Activated naive CD8-positive, alpha-beta T cell (primary cell): Measurements from ENCODE around the gene AGPAT4.

Experiments used
- H3K27ac Mint-ChIP-seq: one replicate; pipeline ENCODE4 v1.8.0; 2021; ENCODE audit warnings: mixed read lengths
- H3K27me3 Mint-ChIP-seq: one replicate; pipeline ENCODE4 v1.8.0; 2021; ENCODE audit warnings: mixed read lengths
- H3K36me3 Mint-ChIP-seq: one replicate; pipeline ENCODE4 v1.8.0; 2021; ENCODE audit warnings: mixed read lengths
- H3K4me1 Mint-ChIP-seq: one replicate; pipeline ENCODE4 v1.8.0; 2021; ENCODE audit warnings: low read depth, mixed read lengths
- H3K4me3 Mint-ChIP-seq: one replicate; pipeline ENCODE4 v1.8.0; 2021; ENCODE audit warnings: mild to moderate bottlenecking, mixed read lengths
- H3K9me3 Mint-ChIP-seq: one replicate; pipeline ENCODE4 v1.8.0; 2021; ENCODE audit warnings: low read depth, mixed read lengths

The AGPAT4 gene

DNA sequence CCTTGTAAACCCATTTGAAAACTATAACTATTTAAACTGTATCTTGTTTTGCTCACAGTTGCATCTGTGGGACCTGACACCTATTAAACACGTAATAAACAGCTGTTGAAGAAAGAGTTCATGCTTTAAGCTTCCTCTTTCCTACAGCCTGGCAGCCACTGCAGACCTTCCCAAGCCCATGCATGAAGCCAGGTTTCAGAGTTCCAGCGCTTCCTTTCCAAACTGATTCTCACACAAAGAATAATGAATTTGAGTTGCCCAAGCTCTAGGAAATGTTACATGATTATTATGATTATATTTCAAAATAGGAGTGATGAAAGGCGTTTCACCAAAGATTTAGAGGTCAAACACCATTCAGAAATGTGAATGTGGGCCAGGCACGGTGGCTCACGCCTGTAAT, 3.7 kb downstream of the AGPAT4 start:
- peaks cover 19% of the 10 kb centered on the region for H3K36me3 Mint-ChIP-seq
- H3K9me3 Mint-ChIP-seq: no peaks in the 10 kb centered on the region
- H3K27me3 Mint-ChIP-seq: no peaks in the 10 kb centered on the region
- H3K27ac Mint-ChIP-seq: no peak overlapping the region
- H3K4me1 Mint-ChIP-seq: peaks cover 23% of the 10 kb centered on the region
- H3K4me3 Mint-ChIP-seq: no peak overlapping the region

DNA sequence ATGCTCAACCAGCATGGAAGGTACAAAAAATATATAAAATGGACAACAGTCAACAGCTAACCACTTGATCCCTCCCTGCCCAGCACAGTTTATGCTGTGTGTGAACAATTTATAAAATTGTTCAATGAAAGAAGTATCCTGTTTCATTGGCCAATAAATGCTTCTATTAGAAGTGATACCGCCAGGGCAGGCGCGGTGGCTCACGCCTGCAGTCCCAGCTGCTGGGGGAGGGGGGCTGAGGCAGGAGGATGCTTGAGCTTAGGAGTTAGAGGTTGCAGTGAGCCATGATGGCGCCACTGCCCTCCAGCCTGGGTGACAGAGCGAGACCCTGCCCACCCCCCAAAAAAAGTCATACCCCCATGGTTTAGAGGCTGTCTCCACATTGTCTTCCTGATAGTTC, 4.6 kb downstream of the AGPAT4 start:
- no peak overlapping the region for H3K27ac Mint-ChIP-seq
- H3K4me1 Mint-ChIP-seq: peaks cover 15% of the 10 kb centered on the region
- no peaks in the 10 kb centered on the region for H3K27me3 Mint-ChIP-seq
- H3K4me3 Mint-ChIP-seq: no peak overlapping the region
- H3K9me3 Mint-ChIP-seq: no peaks in the 10 kb centered on the region
- peaks cover 19% of the 10 kb centered on the region for H3K36me3 Mint-ChIP-seq

DNA sequence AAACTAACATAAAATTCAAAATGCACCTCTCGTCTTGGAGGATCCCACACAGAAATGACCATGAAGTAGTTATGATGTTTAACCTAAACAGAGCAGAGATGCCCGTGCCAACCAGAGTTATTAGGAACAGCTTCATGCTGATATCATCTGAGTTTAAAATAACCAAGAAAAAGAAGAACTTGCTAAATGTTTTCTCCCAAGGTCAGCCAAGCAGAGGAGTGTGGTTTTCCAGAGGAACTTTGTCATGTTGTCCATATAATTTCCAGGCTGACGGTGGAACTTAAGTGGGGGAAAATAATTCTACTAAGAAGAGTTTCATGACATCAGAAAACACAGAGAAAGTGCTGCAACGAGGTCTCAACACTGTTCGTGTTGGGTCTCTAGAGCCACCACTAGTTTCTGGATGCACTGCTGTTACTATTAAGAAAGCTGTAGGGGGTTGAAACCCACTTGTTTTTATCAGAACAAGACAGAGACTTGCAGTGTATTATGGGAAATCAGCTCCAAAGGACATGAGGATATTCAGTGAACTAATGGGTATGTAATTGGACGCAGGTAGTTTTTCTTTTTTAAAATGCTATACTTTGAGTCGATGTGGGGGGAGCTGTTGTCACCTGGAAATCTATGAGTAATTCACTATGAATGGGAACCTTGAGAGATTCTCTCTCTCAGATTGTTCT, 5.2 kb downstream of the AGPAT4 start:
- no peaks in the 10 kb centered on the region for H3K27me3 Mint-ChIP-seq
- H3K36me3 Mint-ChIP-seq: peaks cover 19% of the 10 kb centered on the region
- H3K9me3 Mint-ChIP-seq: no peaks in the 10 kb centered on the region
- H3K4me3 Mint-ChIP-seq: no peak overlapping the region
- no peak overlapping the region for H3K27ac Mint-ChIP-seq
- H3K4me1 Mint-ChIP-seq: peaks cover 11% of the 10 kb centered on the region

DNA sequence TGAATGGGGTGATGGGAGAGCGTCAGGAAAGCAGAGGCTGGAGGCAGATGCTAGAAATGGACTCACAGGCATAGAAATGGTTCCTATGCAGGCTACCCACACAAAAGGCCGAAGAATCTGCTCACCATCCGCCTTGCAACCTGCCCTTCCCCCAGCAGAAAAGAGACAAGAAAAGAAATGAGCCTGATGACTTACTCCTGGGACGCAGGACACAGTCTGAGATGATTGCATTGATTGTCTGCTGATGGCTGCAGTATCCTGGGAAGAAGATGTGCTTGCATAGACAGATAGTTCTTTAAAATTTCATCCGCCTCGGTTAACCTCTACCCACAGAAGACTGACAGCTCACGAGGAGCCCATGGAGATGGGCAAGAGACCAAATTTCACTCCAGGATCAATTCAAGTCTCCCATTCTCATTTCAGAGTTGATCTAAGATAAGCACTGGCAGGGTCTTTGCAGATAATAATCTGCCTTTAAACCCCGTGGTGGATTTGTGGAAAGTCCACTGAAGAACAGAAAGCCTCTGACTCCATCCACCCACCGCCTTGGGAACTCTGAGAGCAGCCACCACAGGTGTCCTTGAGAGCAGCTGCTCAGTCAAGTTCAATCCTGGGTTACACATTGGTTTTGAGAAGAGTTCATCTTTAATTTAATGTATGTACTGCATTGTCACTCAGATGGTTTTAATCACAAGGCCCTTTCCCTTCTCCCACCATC, 7.2 kb downstream of the AGPAT4 start:
- H3K27me3 Mint-ChIP-seq: no peaks in the 10 kb centered on the region
- H3K4me3 Mint-ChIP-seq: no peak overlapping the region
- H3K27ac Mint-ChIP-seq: no peak overlapping the region
- no peaks in the 10 kb centered on the region for H3K9me3 Mint-ChIP-seq
- H3K4me1 Mint-ChIP-seq: no peaks in the 10 kb centered on the region
- H3K36me3 Mint-ChIP-seq: peaks cover 19% of the 10 kb centered on the region

DNA sequence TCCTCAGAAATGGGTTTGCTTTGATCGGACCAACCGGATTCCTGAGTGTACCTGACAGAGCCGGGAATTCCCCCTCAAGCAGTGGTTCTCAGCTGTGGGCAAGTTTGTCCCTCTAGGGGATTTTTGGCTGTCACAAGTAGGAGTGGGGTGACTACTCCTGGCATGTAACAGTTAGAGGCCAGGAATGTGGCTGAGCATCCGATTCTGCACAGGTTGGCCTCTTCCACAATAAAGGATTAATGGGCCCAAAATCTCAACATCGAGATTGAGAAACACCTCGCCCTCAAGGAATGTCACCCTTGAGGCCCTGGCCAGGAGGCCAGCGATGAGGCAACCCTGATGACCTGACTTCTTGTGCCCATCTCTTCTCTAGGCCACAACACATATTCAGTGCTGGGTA, 7.9 kb downstream of the AGPAT4 start:
- H3K27ac Mint-ChIP-seq: no peak overlapping the region
- H3K9me3 Mint-ChIP-seq: no peaks in the 10 kb centered on the region
- H3K36me3 Mint-ChIP-seq: peaks cover 15% of the 10 kb centered on the region
- no peaks in the 10 kb centered on the region for H3K27me3 Mint-ChIP-seq
- H3K4me3 Mint-ChIP-seq: no peak overlapping the region
- no peaks in the 10 kb centered on the region for H3K4me1 Mint-ChIP-seq

DNA sequence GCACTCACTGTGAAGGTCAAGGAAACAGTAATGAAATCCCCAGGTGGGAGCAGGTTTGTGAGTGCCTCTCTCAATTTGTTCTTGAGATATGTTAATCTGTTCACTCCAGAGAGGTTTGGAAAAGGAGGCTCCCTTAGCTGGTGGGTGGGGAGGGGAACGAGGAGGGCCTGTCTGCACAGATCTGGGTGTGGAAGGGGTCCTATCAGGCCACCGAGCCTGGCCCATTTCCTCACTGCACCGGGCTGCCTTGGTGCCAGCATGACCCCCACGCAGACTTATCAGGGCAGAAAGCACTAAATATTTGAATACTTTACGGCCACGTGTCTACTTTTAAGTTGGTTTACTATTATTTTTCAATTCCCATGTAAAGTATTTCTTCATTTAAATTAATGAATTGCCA, 8.3 kb downstream of the AGPAT4 start:
- no peaks in the 10 kb centered on the region for H3K4me1 Mint-ChIP-seq
- no peak overlapping the region for H3K4me3 Mint-ChIP-seq
- no peak overlapping the region for H3K27ac Mint-ChIP-seq
- H3K27me3 Mint-ChIP-seq: no peaks in the 10 kb centered on the region
- H3K36me3 Mint-ChIP-seq: peaks cover 14% of the 10 kb centered on the region
- H3K9me3 Mint-ChIP-seq: no peaks in the 10 kb centered on the region

DNA sequence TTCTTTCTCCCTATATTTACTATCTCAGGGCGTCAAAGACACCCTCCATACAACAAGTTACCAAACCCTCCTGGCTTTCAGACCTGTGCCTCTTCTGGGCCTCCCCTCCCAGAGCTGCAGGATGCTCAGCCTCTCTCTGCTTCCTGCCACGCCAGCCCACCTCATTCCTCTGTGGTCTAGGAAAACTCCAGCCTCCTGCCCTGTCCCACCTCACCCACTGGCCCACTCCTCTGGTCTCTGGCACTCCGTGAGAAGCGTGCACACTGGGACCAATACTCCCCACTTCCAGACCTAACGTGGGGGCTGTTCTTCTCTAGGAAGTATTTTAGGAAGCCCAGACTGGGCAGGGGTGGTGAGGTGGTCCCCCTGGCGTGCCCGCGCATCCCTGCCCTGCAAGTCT, 9.7 kb downstream of the AGPAT4 start:
- Mint-ChIP-seq H3K4me3 (no peak overlapping the region), H3K36me3 (peaks cover 8% of the 10 kb centered on the region), H3K27me3 (no peaks in the 10 kb centered on the region), H3K9me3 (no peaks in the 10 kb centered on the region), H3K27ac (no peak overlapping the region), H3K4me1 (no peaks in the 10 kb centered on the region)

DNA sequence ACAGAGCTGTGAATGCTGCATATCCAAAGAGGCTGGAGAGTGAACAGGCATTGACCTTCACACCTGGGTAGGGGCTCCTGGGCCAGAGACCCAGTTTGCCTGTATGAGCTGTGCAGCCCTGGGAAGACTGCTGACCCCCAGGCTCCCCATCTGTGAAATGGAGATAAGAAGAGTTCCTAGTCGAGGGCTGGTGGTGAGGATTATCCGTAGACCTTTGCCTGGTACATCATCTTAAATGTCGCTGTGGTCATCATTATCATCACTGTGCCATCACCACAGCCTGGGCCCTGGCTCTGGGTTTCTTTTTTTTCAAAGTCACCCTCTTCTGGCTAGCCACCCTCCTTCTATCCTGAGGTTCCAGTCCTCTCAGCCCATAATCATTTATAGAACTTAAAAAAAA, 12.0 kb downstream of the AGPAT4 start:
- Mint-ChIP-seq H3K27ac (no peak overlapping the region), H3K9me3 (no peaks in the 10 kb centered on the region), H3K27me3 (no peaks in the 10 kb centered on the region), H3K4me3 (no peak overlapping the region), H3K4me1 (no peaks in the 10 kb centered on the region), H3K36me3 (peaks cover 3% of the 10 kb centered on the region)

DNA sequence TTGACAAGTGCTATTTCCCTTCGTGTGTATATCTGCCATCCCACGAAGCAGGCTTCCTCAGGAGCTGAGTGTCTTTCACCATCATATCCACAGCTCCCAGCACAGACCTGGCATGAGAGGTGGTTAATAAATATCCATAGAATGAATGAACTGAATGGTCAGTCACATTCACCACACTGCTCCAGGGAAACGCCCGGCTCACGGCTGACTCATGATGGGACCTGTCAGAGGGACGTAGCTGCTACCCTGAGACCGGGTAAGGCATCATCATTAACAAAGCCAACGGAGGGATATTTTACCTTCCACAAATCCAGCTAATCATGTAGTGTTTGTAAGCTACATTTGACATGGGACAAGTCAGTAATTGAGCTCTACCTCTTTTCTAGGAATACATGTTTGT, 12.5 kb downstream of the AGPAT4 start:
- Mint-ChIP-seq H3K36me3 (peaks cover 2% of the 10 kb centered on the region), H3K27me3 (no peaks in the 10 kb centered on the region), H3K27ac (no peak overlapping the region), H3K4me3 (no peak overlapping the region), H3K4me1 (no peaks in the 10 kb centered on the region), H3K9me3 (no peaks in the 10 kb centered on the region)

DNA sequence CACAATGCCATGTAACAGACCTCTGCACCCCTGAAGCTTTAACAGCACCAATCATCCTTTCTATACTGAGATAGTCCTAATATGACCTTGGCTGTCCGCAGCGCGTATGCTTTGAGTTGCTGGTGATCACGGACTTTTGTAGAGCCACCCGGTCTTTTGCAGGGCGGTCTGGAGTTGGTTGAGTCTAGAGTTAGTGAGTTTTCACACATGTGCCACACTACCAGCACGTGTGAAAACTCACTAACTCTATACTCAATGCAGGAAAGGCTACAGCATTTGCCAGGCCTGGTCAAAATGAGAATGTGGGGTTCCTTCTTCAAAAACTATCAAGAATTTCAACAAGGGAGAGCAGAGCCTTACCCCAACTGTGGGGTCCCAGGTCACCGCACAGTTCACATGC, 14.6 kb downstream of the AGPAT4 start:
- Mint-ChIP-seq H3K27me3 (no peaks in the 10 kb centered on the region), H3K9me3 (no peaks in the 10 kb centered on the region), H3K4me3 (no peak overlapping the region), H3K27ac (no peak overlapping the region), H3K36me3 (no peaks in the 10 kb centered on the region), H3K4me1 (no peaks in the 10 kb centered on the region)

DNA sequence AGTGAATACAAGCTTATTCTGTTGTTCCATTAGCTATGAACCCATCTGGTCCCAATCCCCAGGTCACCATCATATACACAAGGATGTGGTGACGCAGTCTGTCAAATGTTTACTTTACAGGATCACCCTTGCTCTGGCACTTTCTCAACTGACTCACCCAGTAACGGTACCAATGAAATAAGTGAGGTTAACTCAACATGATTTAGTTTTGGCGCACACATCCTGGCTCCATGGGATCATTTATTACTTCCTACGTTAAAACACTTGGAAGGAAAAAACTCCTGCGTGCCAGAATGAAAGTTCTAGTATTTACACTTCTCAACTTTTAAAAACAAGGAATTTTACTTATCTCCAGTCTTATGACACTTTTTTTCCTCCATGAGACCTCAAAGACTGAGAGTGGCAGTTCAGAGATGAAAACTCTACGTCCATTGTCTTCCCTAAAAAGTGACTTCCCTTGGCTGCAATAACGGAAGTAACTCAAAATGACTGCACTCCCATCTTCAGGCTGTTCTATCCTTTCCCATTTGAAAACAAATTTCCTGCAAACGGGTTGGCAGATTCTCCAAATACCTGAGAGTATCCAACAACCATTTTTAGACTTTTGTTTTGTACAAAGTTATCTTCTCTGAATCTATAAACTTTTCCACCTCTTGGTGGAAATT, 15.9 kb downstream of the AGPAT4 start:
- Mint-ChIP-seq H3K4me1 (no peaks in the 10 kb centered on the region), H3K4me3 (no peak overlapping the region), H3K27ac (no peak overlapping the region), H3K27me3 (no peaks in the 10 kb centered on the region), H3K36me3 (no peaks in the 10 kb centered on the region), H3K9me3 (no peaks in the 10 kb centered on the region)

DNA sequence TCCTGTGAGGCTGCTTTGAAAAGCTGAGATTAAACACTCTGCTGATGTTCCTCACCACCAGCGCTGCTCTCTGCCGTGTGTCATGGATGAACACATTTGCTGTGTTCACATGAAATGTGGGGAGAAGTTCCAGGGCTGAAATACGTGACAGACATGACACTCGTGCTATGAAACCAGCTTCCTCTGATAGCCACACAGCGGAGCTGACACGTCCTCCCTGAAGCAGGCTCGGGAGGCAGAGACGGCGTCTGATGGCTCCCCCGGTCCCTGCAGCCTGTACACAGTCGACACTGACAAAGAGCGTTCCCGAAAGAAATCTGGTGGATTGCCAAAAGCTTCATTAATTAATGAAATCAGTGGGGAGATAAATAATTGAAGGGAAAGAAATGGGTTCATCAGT, 17.5 kb downstream of the AGPAT4 start:
- peaks cover 2% of the 10 kb centered on the region for H3K36me3 Mint-ChIP-seq

DNA sequence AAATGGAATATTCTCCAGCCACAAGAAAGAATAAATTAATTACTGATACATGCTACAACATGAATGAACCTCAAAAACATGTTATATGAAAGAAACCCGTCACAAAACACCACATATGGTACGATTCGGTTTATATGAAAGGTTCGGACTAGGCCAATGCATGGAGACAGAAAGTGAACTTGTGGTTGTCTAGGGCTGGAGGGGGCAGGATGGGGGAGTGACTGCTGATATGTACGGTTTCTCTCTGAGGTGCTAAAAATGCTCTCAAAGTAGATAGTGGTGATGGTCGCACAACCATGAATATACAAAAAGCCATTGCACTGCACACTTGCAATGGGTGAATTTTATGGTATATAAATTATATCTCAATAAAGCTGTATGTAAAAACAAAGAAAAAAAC, 18.3 kb downstream of the AGPAT4 start:
- Mint-ChIP-seq H3K4me3 (no peak overlapping the region), H3K9me3 (no peaks in the 10 kb centered on the region)

More for the DNA sequence above, 17.5 kb downstream of the AGPAT4 start:
- Mint-ChIP-seq H3K4me1 (no peaks in the 10 kb centered on the region), H3K4me3 (no peak overlapping the region), H3K27ac (no peak overlapping the region), H3K27me3 (no peaks in the 10 kb centered on the region), H3K9me3 (no peaks in the 10 kb centered on the region)

DNA sequence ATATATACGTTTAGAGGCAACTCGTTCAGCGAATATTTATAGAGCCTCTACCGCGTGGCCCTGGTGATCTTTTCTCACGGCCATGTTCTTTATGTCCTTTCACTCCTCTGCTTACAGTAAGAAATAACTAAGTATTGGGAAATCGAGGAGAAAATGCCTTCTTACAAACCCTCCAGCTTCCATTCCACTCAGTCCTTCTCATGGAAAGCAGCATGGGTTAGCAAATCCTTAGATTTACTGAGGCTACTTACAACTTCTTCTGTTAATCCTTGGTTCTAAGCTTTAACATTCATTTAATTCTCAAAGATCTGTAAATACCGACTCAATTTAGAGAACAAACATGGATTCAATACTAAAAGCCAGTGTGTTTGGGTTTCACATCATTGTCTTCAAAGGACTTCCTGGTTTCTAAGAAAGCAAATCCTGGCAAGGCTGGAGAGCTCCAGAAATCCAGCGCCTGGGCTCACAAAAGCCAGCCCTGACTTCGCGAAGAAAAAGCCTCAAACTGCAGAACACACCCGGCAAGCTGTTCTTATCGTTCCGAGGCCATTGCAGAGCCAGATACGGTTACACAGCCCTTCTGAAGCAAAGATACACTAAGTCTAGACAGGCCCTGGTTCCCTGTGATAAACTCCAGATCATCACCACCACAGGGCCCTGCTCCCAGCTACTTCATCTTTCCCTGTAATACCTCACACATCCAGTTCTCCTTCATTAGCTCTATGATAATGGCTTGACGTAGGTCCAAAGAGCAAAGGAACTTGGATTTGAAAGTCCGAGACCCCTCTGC, 19.2 kb downstream of the AGPAT4 start:
- Mint-ChIP-seq H3K27me3 (no peaks in the 10 kb centered on the region), H3K9me3 (no peaks in the 10 kb centered on the region), H3K4me3 (no peak overlapping the region), H3K36me3 (peaks cover 2% of the 10 kb centered on the region), H3K4me1 (no peaks in the 10 kb centered on the region), H3K27ac (no peak overlapping the region)

More for the DNA sequence above, 18.3 kb downstream of the AGPAT4 start:
- no peak overlapping the region for H3K27ac Mint-ChIP-seq
- no peaks in the 10 kb centered on the region for H3K4me1 Mint-ChIP-seq
- peaks cover 2% of the 10 kb centered on the region for H3K36me3 Mint-ChIP-seq
- no peaks in the 10 kb centered on the region for H3K27me3 Mint-ChIP-seq

DNA sequence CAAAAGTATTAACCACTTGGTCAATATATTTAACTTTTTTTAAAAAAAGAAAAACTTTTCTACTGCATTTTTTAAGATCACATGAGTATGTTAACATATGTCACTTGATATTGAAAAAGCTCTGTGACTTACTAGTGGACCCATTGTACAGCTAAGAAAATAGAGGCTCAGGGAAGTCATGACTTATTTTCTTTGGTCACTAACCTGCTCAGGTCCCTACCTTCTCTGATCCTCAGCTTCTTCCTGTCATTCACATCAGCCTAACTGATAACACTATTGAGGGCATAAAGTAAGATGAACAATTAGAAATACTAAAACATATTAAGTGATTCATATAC, 19.8 kb downstream of the AGPAT4 start:
- no peaks in the 10 kb centered on the region for H3K27me3 Mint-ChIP-seq
- H3K4me3 Mint-ChIP-seq: no peak overlapping the region
- no peak overlapping the region for H3K27ac Mint-ChIP-seq
- H3K36me3 Mint-ChIP-seq: peaks cover 4% of the 10 kb centered on the region
- peaks cover 3% of the 10 kb centered on the region for H3K9me3 Mint-ChIP-seq
- H3K4me1 Mint-ChIP-seq: no peaks in the 10 kb centered on the region
